GM12892 (cell line): ENCODE data around the gene CLASP2.

Experiments
- POLR2A ChIP-seq: IDR thresholded peaks from 2 replicates; pipeline ENCODE4 v1.6.1; 2011; ENCODE audit warnings: low read depth, low read length, control low read depth
- POLR2AphosphoS5 ChIP-seq: IDR thresholded peaks from 2 replicates; pipeline ENCODE4 v1.6.1; 2011; ENCODE audit warnings: low read depth, low read length, control low read depth

DNA sequence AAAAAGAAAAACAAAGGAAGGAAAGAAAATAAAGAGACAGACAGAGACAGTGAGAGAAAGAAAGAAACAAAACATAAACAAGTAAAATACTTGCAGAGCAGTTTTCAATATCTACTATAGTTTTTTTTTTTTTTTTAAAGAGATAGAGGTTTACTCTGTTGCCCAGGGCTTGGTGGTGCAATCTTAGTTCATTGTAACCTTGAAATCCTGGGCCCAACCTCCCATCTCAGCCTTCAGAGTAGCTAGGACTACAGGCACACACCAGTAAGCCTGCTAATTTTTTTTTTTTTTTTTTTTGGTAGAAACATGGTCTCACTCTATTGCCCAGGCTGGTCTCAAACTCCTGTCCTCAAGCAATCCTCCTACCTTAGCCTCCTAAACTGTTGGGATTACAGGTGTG lies 23.1 kb downstream of the CLASP2 start:
- TF ChIP-seq POLR2AphosphoS5 = no peak
- no peak for TF ChIP-seq POLR2A
